ENCODE measurements around the gene GFRAL.

DNA sequence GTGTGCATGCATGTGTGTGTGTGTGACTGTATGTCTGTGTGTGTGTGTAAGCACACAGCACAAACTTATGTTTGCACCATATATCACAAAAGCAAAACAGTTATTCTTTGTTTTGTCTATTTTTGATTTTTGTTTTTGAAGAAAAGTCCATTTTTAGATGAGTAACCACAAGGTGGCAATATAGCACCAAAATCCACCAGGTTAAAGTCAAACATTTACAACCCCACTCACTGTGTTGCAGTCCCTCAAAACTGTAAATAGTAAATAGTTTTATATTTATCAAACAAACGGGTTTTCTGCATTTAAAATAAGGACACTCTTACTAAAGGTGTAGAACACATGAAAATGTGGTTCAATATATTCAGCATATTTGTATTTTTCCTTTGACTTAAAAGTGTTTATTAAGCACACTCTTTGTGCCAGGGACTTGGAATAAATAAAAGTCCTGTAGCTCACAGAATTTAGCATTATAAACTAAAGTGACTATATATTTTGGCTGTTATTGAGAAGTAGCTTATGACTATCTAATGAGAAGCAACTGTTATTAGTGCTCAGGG lies 118.5 kb downstream of the GFRAL start:
- TF ChIP-seq, protein P1, sequence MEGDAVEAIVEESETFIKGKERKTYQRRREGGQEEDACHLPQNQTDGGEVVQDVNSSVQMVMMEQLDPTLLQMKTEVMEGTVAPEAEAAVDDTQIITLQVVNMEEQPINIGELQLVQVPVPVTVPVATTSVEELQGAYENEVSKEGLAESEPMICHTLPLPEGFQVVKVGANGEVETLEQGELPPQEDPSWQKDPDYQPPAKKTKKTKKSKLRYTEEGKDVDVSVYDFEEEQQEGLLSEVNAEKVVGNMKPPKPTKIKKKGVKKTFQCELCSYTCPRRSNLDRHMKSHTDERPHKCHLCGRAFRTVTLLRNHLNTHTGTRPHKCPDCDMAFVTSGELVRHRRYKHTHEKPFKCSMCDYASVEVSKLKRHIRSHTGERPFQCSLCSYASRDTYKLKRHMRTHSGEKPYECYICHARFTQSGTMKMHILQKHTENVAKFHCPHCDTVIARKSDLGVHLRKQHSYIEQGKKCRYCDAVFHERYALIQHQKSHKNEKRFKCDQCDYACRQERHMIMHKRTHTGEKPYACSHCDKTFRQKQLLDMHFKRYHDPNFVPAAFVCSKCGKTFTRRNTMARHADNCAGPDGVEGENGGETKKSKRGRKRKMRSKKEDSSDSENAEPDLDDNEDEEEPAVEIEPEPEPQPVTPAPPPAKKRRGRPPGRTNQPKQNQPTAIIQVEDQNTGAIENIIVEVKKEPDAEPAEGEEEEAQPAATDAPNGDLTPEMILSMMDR (conservative IDR thresholded peaks at IDR 0.05 in 1 of 2, IDR thresholded peaks at IDR 0.05 in 1 of 2; ENCODE audit: low read depth in 1 of 2, low read length in 2 of 2): peak; percentile 40 to 44
- no peak for TF ChIP-seq EZH2 (IDR thresholded peaks at IDR 0.05; ENCODE audit: low read length, missing control alignments)

Data from fibroblast of lung (primary cell).